ENCODE measurements around the gene TSPYL6. TPM values are rescaled to one million over a fixed set of nuclear protein-coding genes. Genes with fewer than 3 reads are reported as not detected.

TSPYL6 gene
- total RNA-seq, 1 experiment from 2014 or later: not detected

- intact Hi-C loops (cut with micrococcal nuclease): no loop called here
- H3K4me2 ChIP-seq (ENCODE audit: low read length): no peak overlapping the region
- ChIA-PET POLR2A (ENCODE audit: unreplicated experiment) (no interaction called here), CTCF (no interaction called here)
- DNase-seq (no peak), ATAC-seq (no peak)
- no peaks in the 10 kb centered on the region for H3K36me3 ChIP-seq (ENCODE audit: low read depth, low read length)
- no peak overlapping the region for H2AFZ ChIP-seq (ENCODE audit: low read length)
- H3F3A ChIP-seq (ENCODE audit: low read length, unreplicated experiment): no peaks in the 10 kb centered on the region
- no peaks in the 10 kb centered on the region for H3K9me2 ChIP-seq (replicated peaks; ENCODE audit: low read length)
- H3K79me2 ChIP-seq (ENCODE audit: low read length): no peaks in the 10 kb centered on the region
- no peak overlapping the region for H3K27ac ChIP-seq (ENCODE audit: low read length)
- no peaks in the 10 kb centered on the region for H3K9me3 ChIP-seq (ENCODE audit: low read length)
- H3K27me3 ChIP-seq (ENCODE audit: low read length): no peaks in the 10 kb centered on the region
- H4K20me1 ChIP-seq (ENCODE audit: low read length): no peaks in the 10 kb centered on the region
- no peak overlapping the region for H3K9ac ChIP-seq (ENCODE audit: low read length)
- no peak for TF ChIP-seq EZH2 (IDR thresholded peaks at IDR 0.05; ENCODE audit: low read length, unreplicated experiment)
- no peak for TF ChIP-seq EZH2phosphoT487 (IDR thresholded peaks at IDR 0.05; ENCODE audit: borderline replicate concordance, low read length)
- no peak for TF ChIP-seq CTCF (conservative IDR thresholded peaks at IDR 0.05; ENCODE audit: low read depth, low read length)
- H3K4me1 ChIP-seq (ENCODE audit: insufficient read depth, low read length): no peaks in the 10 kb centered on the region
- BruUV-seq (replicated peaks): no TSS peak
- H3K4me3 ChIP-seq (ENCODE audit: low read length): no peak overlapping the region
Observed at GRCh38 chr2:54261537-54261936, 5.5 kb upstream of the TSPYL6 start.

- ATAC-seq (no peak), DNase-seq (no peak)
- Histone ChIP-seq H3K9me2 (replicated peaks; ENCODE audit: low read length) (no peaks in the 10 kb centered on the region), H3K27ac (ENCODE audit: low read length) (no peak overlapping the region), H3K4me2 (ENCODE audit: low read length) (no peak overlapping the region), H3K4me3 (ENCODE audit: low read length) (no peak overlapping the region), H3K4me1 (ENCODE audit: insufficient read depth, low read length) (no peaks in the 10 kb centered on the region), H3F3A (ENCODE audit: low read length, unreplicated experiment) (no peaks in the 10 kb centered on the region), H3K79me2 (ENCODE audit: low read length) (no peaks in the 10 kb centered on the region), H2AFZ (ENCODE audit: low read length) (no peak overlapping the region), H3K36me3 (ENCODE audit: low read depth, low read length) (no peaks in the 10 kb centered on the region), H3K9me3 (ENCODE audit: low read length) (no peaks in the 10 kb centered on the region), H4K20me1 (ENCODE audit: low read length) (no peaks in the 10 kb centered on the region), H3K27me3 (ENCODE audit: low read length) (no peaks in the 10 kb centered on the region), H3K9ac (ENCODE audit: low read length) (no peak overlapping the region)
- no TSS peak for BruUV-seq (replicated peaks)
- ChIA-PET CTCF (no interaction called here), POLR2A (ENCODE audit: unreplicated experiment) (no interaction called here)
- intact Hi-C loops (cut with micrococcal nuclease): no loop called here
- no peak for TF ChIP-seq EZH2phosphoT487 (IDR thresholded peaks at IDR 0.05; ENCODE audit: borderline replicate concordance, low read length)
- no peak for TF ChIP-seq EZH2 (IDR thresholded peaks at IDR 0.05; ENCODE audit: low read length, unreplicated experiment)
- TF ChIP-seq CTCF (conservative IDR thresholded peaks at IDR 0.05; ENCODE audit: low read depth, low read length): no peak
Observed at GRCh38 chr2:54260241-54260595, 4.2 kb upstream of the TSPYL6 start.

- Histone ChIP-seq H3K79me2 (ENCODE audit: low read length) (no peaks in the 10 kb centered on the region), H3K36me3 (ENCODE audit: low read depth, low read length) (no peaks in the 10 kb centered on the region), H2AFZ (ENCODE audit: low read length) (no peak overlapping the region), H3K27me3 (ENCODE audit: low read length) (no peaks in the 10 kb centered on the region), H3K9ac (ENCODE audit: low read length) (no peak overlapping the region), H3K4me3 (ENCODE audit: low read length) (no peak overlapping the region), H3K4me2 (ENCODE audit: low read length) (no peak overlapping the region), H4K20me1 (ENCODE audit: low read length) (no peaks in the 10 kb centered on the region), H3K4me1 (ENCODE audit: insufficient read depth, low read length) (no peaks in the 10 kb centered on the region), H3F3A (ENCODE audit: low read length, unreplicated experiment) (no peaks in the 10 kb centered on the region), H3K27ac (ENCODE audit: low read length) (no peak overlapping the region), H3K9me2 (replicated peaks; ENCODE audit: low read length) (no peaks in the 10 kb centered on the region), H3K9me3 (ENCODE audit: low read length) (no peaks in the 10 kb centered on the region)
- intact Hi-C loops (cut with micrococcal nuclease): no loop called here
- ChIA-PET CTCF (no interaction called here), POLR2A (ENCODE audit: unreplicated experiment) (no interaction called here)
- TF ChIP-seq EZH2 (IDR thresholded peaks at IDR 0.05; ENCODE audit: low read length, unreplicated experiment): no peak
- no peak for TF ChIP-seq EZH2phosphoT487 (IDR thresholded peaks at IDR 0.05; ENCODE audit: borderline replicate concordance, low read length)
- no peak for TF ChIP-seq CTCF (conservative IDR thresholded peaks at IDR 0.05; ENCODE audit: low read depth, low read length)
- no TSS peak for BruUV-seq (replicated peaks)
- peak; percentile 8 for DNase-seq
- no peak; the same call in 1 of the 2 replicates for ATAC-seq
Observed at GRCh38 chr2:54259413-54260240, 3.6 kb upstream of the TSPYL6 start.

Measured in PC-3 (cell line).